ENCODE measurements around the gene CANT1. TPM values are rescaled to one million over a fixed set of nuclear protein-coding genes. Genes with fewer than 3 reads are reported as not detected.

CANT1 gene
- total RNA-seq, 1 donor from 2014 or later: 81.6 TPM

- H3K36me3 Mint-ChIP-seq (ENCODE audit: low read depth, unreplicated experiment): peaks cover 19% of the 10 kb centered on the region
- peaks cover 35% of the 10 kb centered on the region for H3K4me1 Mint-ChIP-seq (ENCODE audit: unreplicated experiment)
- no peak for TF ChIP-seq CTCF (IDR thresholded peaks at IDR 0.05; ENCODE audit: unreplicated experiment)
- no peaks in the 10 kb centered on the region for H3K9me3 Mint-ChIP-seq (ENCODE audit: unreplicated experiment)
- H3K27me3 Mint-ChIP-seq (ENCODE audit: unreplicated experiment): peaks cover 14% of the 10 kb centered on the region
- no peak for DNase-seq (ENCODE audit: low spot score)
- H3K4me3 Mint-ChIP-seq (ENCODE audit: unreplicated experiment): peak overlapping the region; percentile 82
- H3K27ac Mint-ChIP-seq (ENCODE audit: unreplicated experiment): peak overlapping the region; percentile 87
Measured at GRCh38 chr17:79006794-79007503, 2.6 kb downstream of the CANT1 start.

DNA sequence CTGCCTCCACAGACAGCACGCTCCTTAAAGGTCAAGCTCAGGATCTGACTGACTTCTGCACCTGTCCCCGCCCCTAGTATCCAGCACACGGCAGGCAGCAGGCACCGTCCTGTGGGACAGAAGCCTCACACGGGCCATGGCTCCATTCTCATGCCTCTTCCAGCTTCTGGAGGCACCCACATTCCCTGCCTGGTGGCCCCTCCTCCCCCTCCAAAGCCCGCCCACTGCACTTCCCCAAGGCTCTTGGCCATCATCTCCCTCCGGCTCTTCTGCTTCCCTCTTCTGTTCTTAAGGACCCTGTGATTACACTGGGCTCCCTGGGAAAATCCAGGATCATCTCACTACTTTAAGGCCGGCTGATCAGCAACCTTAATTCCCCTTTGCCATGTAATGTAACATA lies 3.5 kb downstream of the CANT1 start:
- H3K4me1 Mint-ChIP-seq (ENCODE audit: unreplicated experiment): peaks cover 34% of the 10 kb centered on the region
- TF ChIP-seq CTCF (IDR thresholded peaks at IDR 0.05; ENCODE audit: unreplicated experiment): no peak
- peak overlapping the region; percentile 46 for H3K27ac Mint-ChIP-seq (ENCODE audit: unreplicated experiment)
- DNase-seq (ENCODE audit: low spot score): no peak
- H3K4me3 Mint-ChIP-seq (ENCODE audit: unreplicated experiment): no peak overlapping the region
- peaks cover 15% of the 10 kb centered on the region for H3K27me3 Mint-ChIP-seq (ENCODE audit: unreplicated experiment)
- no peaks in the 10 kb centered on the region for H3K9me3 Mint-ChIP-seq (ENCODE audit: unreplicated experiment)
- peaks cover 21% of the 10 kb centered on the region for H3K36me3 Mint-ChIP-seq (ENCODE audit: low read depth, unreplicated experiment)

- no peak for DNase-seq (ENCODE audit: low spot score)
- no peak overlapping the region for H3K27ac Mint-ChIP-seq (ENCODE audit: unreplicated experiment)
- H3K9me3 Mint-ChIP-seq (ENCODE audit: unreplicated experiment): no peaks in the 10 kb centered on the region
- peaks cover 31% of the 10 kb centered on the region for H3K4me1 Mint-ChIP-seq (ENCODE audit: unreplicated experiment)
- H3K36me3 Mint-ChIP-seq (ENCODE audit: low read depth, unreplicated experiment): peaks cover 22% of the 10 kb centered on the region
- peaks cover 12% of the 10 kb centered on the region for H3K27me3 Mint-ChIP-seq (ENCODE audit: unreplicated experiment)
- no peak for TF ChIP-seq CTCF (IDR thresholded peaks at IDR 0.05; ENCODE audit: unreplicated experiment)
- no peak overlapping the region for H3K4me3 Mint-ChIP-seq (ENCODE audit: unreplicated experiment)
Measured at GRCh38 chr17:79005063-79005861, 4.3 kb downstream of the CANT1 start.

DNA sequence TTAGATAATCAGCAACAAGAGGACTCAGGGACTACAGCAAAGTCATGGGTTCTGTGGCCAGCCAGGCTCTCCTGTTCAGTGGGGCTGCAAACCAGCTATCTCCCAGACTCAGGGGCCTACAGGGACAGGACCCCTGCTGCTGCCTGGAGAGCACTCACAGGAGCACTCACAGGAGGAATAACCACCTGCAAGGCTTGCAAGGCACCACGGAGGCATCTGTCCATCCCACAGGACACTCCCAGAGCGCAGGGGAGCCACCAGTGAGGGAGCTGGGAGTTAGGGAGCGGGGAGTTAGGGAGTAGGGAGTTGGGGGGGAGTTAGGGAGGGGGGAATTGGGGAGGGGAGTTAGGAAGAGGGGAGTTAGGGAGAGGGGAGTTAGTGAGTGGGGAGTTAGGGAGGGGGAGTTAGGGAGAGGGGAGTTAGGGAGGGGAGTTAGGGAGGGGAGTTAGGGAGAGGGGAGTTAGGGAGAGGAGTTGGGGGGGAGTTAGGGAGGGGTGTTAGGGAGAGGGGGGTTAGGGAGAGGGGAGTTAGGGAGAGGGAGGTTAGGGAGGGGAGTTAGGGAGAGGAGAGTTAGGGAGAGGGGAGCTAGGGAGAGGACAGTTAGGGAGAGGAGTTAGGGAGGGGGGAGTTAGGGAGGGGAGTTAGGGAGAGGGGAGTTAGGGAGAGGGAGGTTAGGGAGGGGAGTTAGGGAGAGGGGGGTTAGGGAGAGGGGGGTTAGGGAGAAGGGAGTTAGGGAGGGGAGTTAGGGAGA lies 5.7 kb downstream of the CANT1 start:
- Mint-ChIP-seq H3K27me3 (ENCODE audit: unreplicated experiment) (peaks cover 12% of the 10 kb centered on the region), H3K27ac (ENCODE audit: unreplicated experiment) (no peak overlapping the region), H3K36me3 (ENCODE audit: low read depth, unreplicated experiment) (peaks cover 24% of the 10 kb centered on the region), H3K4me1 (ENCODE audit: unreplicated experiment) (peaks cover 26% of the 10 kb centered on the region), H3K4me3 (ENCODE audit: unreplicated experiment) (no peak overlapping the region), H3K9me3 (ENCODE audit: unreplicated experiment) (no peaks in the 10 kb centered on the region)
- DNase-seq (ENCODE audit: low spot score): no peak
- TF ChIP-seq CTCF (IDR thresholded peaks at IDR 0.05; ENCODE audit: unreplicated experiment): no peak

Data from endothelial cell (in vitro differentiated cells).